ENCODE measurements around the gene MLXIP. TPM values are rescaled to one million over a fixed set of nuclear protein-coding genes. Genes with fewer than 3 reads are reported as not detected.

The MLXIP gene
- total and polyA plus RNA-seq, 2 of the 8 experiments (the other 6 are each of a cell fraction or from before 2014, with no cell fraction given), result 5.5 to 40.5 TPM

DNA sequence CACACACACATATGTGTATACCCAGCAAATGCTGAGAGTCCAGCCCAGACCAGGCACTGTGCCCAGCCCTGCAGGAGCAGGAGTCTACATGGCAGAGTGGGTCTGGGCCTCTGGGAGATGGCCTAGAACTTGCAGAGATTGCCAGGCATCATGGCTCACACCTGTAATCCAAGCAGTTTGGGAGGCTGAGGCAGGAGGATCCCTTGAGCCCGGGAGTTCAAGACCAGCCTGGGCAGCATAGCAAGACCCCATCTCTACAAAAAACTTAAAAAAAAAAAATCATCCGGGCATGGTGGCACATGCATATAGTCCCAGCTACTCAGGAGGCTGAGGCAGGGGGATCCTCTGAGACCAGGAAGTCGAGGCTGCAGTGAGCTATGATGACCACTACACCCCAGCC, 20.8 kb upstream of the MLXIP start (continued):
- TF ChIP-seq RFX5 (IDR thresholded peaks at IDR 0.05; ENCODE audit: borderline replicate concordance, low read depth, low read length) (no peak), FOSL1 (IDR thresholded peaks at IDR 0.05; ENCODE audit: insufficient read depth, low read depth, low read length) (no peak), EZH2 (IDR thresholded peaks at IDR 0.05; ENCODE audit: low read depth, low read length, severe bottlenecking) (no peak)
